Measurements from ENCODE around the gene ATG14. TPM values are rescaled to one million over a fixed set of nuclear protein-coding genes. Genes with fewer than 3 reads are reported as not detected.
"Not testable (repeated sequence)": the region's sequence is repeated elsewhere in the genome, so short reads cannot be mapped to it uniquely, and the experiment has no call there.

Gene ATG14
- total RNA-seq (10 to 100 TPM; 13.2 to 18.1 (median 17.3) TPM), total RNA-seq (19.7 to 89.2 (median 57.4) reads per million in 29 experiments)
- total RNA-seq (2013) = 18.1 TPM

GRCh38 chr14:55411426-55412389, at the start of gene ATG14:
ATG14 (minus strand) TSS chr14:55411830; CDS start chr14:55411822, 8 bp downstream.
- H3K9me3 Mint-ChIP-seq = no peaks in the 10 kb centered on the region
- 0% methylated on average over 37 of the region's 57 CpGs for WGBS (ENCODE audit: insufficient coverage)
- Histone ChIP-seq H3K27ac (ENCODE audit: low read length) (peak within 1 kb of the TSS; percentile 66), H3K9me3 (no peaks in the 10 kb centered on the region), H3K4me1 (ENCODE audit: control insufficient read depth in 1 of 2, extremely low read depth in 1 of 2, insufficient read depth in 2 of 2, low read length in 2 of 2) (peaks cover 7 to 20% of the 10 kb centered on the region in 2 experiments), H3K4me3 (ENCODE audit: control insufficient read depth in 1 of 2, extremely low read depth in 1 of 2, low read length in 1 of 2) (peak within 1 kb of the TSS; percentile 91 to 93), H3K27me3 (replicated peaks in 1 of 2; ENCODE audit: control insufficient read depth in 2 of 2, extremely low read depth in 1 of 2, insufficient read depth in 2 of 2, low read length in 1 of 2) (no peaks in the 10 kb centered on the region), H3K36me3 (ENCODE audit: control insufficient read depth in 2 of 2, extremely low read depth in 1 of 2, insufficient read depth in 1 of 2, low read length in 1 of 2) (no peaks in the 10 kb centered on the region)
- peak; percentile 95 to 99 (median 98) for ATAC-seq (replicated peaks in 1 of 4)
- no peaks in the 10 kb centered on the region for H3K27me3 Mint-ChIP-seq
- peak within 1 kb of the TSS; percentile 89 for H3K27ac Mint-ChIP-seq
- ChIA-PET CTCF (interaction anchor here in 1 of 2 donors (1.2 to 1.5 kb wide), 2 partner anchors 13 to 36 kb away, joined by 3 to 4 read pairs; no protein-coding TSS in a partner anchor), POLR2A (interaction anchor here in 1 of 2 donors (0.8 to 1.1 kb wide), 2 partner anchors 74 to 75 kb away, joined by 3 read pairs; no protein-coding TSS in a partner anchor)
- H3K36me3 Mint-ChIP-seq = peaks cover 10% of the 10 kb centered on the region
- peak within 1 kb of the TSS; percentile 86 to 92 (median 89) for H3K4me3 Mint-ChIP-seq
- DNase-seq = peak; percentile 45 to 77 (median 63)
- peaks cover 46 to 51% (median 46%) of the 10 kb centered on the region in 3 donors for H3K4me1 Mint-ChIP-seq

GRCh38 chr14:55458800-55459515, 47.3 kb upstream of the ATG14 start:
- 37% methylated on average over 2 of the region's 9 CpGs for WGBS (ENCODE audit: insufficient coverage)
- POLR2A ChIA-PET = interaction anchor here in 1 of 2 donors (0.6 kb wide), 1 partner anchor 580 kb away, joined by 3 read pairs; no protein-coding TSS in a partner anchor
- Mint-ChIP-seq H3K27me3 (no peaks in the 10 kb centered on the region), H3K36me3 (no peaks in the 10 kb centered on the region), H3K9me3 (no peaks in the 10 kb centered on the region), H3K4me3 (no peak overlapping the region), H3K4me1 (peaks cover 0 to 3% (median 0%) of the 10 kb centered on the region in 3 donors), H3K27ac (no peak overlapping the region)
- no peak for ATAC-seq (replicated peaks in 1 of 4)
- Histone ChIP-seq H3K27me3 (replicated peaks in 1 of 2; ENCODE audit: control insufficient read depth in 2 of 2, extremely low read depth in 1 of 2, insufficient read depth in 2 of 2, low read length in 1 of 2) (peaks cover 0 to 8% of the 10 kb centered on the region in 2 experiments), H3K36me3 (ENCODE audit: control insufficient read depth in 2 of 2, extremely low read depth in 1 of 2, insufficient read depth in 1 of 2, low read length in 1 of 2) (no peaks in the 10 kb centered on the region), H3K27ac (ENCODE audit: low read length) (no peak overlapping the region), H3K9me3 (no peaks in the 10 kb centered on the region), H3K4me3 (ENCODE audit: control insufficient read depth in 1 of 2, extremely low read depth in 1 of 2, low read length in 1 of 2) (no peak overlapping the region), H3K4me1 (ENCODE audit: control insufficient read depth in 1 of 2, extremely low read depth in 1 of 2, insufficient read depth in 2 of 2, low read length in 2 of 2) (no peaks in the 10 kb centered on the region)
- no peak for DNase-seq
- CTCF ChIA-PET = interaction anchor here in 1 of 2 donors (1.1 kb wide), 1 partner anchor 12 kb away, joined by 3 read pairs; no protein-coding TSS in a partner anchor

GRCh38 chr14:55457496-55457895, 45.9 kb upstream of the ATG14 start:
- Histone ChIP-seq H3K9me3 (no peaks in the 10 kb centered on the region), H3K4me1 (ENCODE audit: control insufficient read depth in 1 of 2, extremely low read depth in 1 of 2, insufficient read depth in 2 of 2, low read length in 2 of 2) (no peaks in the 10 kb centered on the region), H3K4me3 (ENCODE audit: control insufficient read depth in 1 of 2, extremely low read depth in 1 of 2, low read length in 1 of 2) (no peak overlapping the region), H3K27me3 (replicated peaks in 1 of 2; ENCODE audit: control insufficient read depth in 2 of 2, extremely low read depth in 1 of 2, insufficient read depth in 2 of 2, low read length in 1 of 2) (peaks cover 0 to 8% of the 10 kb centered on the region in 2 experiments), H3K36me3 (ENCODE audit: control insufficient read depth in 2 of 2, extremely low read depth in 1 of 2, insufficient read depth in 1 of 2, low read length in 1 of 2) (no peaks in the 10 kb centered on the region), H3K27ac (ENCODE audit: low read length) (no peak overlapping the region)
- Mint-ChIP-seq H3K9me3 (no peaks in the 10 kb centered on the region), H3K27me3 (no peaks in the 10 kb centered on the region), H3K27ac (no peak overlapping the region), H3K4me1 (peaks cover 0 to 3% (median 0%) of the 10 kb centered on the region in 3 donors), H3K4me3 (no peak overlapping the region), H3K36me3 (no peaks in the 10 kb centered on the region)
- ATAC-seq (replicated peaks in 1 of 4) (no peak), DNase-seq (no peak)
- ChIA-PET CTCF (interaction anchor here in 1 of 2 donors (0.6 kb wide), 1 partner anchor 10 kb away, joined by 5 read pairs; no protein-coding TSS in a partner anchor), POLR2A (no interaction called here)
- 96% methylated on average over 4 of the region's 6 CpGs for WGBS (ENCODE audit: insufficient coverage)

GRCh38 chr14:55456411-55456810, 44.8 kb upstream of the ATG14 start:
- H3K36me3 Mint-ChIP-seq; H3K4me3 ChIP-seq (ENCODE audit: control insufficient read depth in 1 of 2, extremely low read depth in 1 of 2, low read length in 1 of 2); DNase-seq; H3K4me1 Mint-ChIP-seq; H3K27me3 ChIP-seq (replicated peaks in 1 of 2; ENCODE audit: control insufficient read depth in 2 of 2, extremely low read depth in 1 of 2, insufficient read depth in 2 of 2, low read length in 1 of 2); H3K27ac Mint-ChIP-seq; POLR2A ChIA-PET; H3K9me3 Mint-ChIP-seq; H3K27ac ChIP-seq (ENCODE audit: low read length); H3K36me3 ChIP-seq (ENCODE audit: control insufficient read depth in 2 of 2, extremely low read depth in 1 of 2, insufficient read depth in 1 of 2, low read length in 1 of 2); H3K9me3 ChIP-seq; H3K4me1 ChIP-seq (ENCODE audit: control insufficient read depth in 1 of 2, extremely low read depth in 1 of 2, insufficient read depth in 2 of 2, low read length in 2 of 2); H3K4me3 Mint-ChIP-seq; ATAC-seq (replicated peaks in 1 of 4); CTCF ChIA-PET; H3K27me3 Mint-ChIP-seq: not testable (repeated sequence)
- WGBS (ENCODE audit: insufficient coverage) = no CpG with 5 or more reads among the region's 34 CpGs

- H3K4me1 Mint-ChIP-seq = peaks cover 0 to 3% (median 0%) of the 10 kb centered on the region in 3 donors
- H3K27me3 ChIP-seq (replicated peaks in 1 of 2; ENCODE audit: control insufficient read depth in 2 of 2, extremely low read depth in 1 of 2, insufficient read depth in 2 of 2, low read length in 1 of 2) = peaks cover 0 to 8% of the 10 kb centered on the region in 2 experiments
- ChIA-PET CTCF (interaction anchor here (0.6 to 1.2 kb wide), 2 partner anchors 8 kb away, joined by 3 to 7 read pairs; no protein-coding TSS in a partner anchor), POLR2A (no interaction called here)
- H3K4me3 Mint-ChIP-seq = no peak overlapping the region
- no peaks in the 10 kb centered on the region for H3K36me3 ChIP-seq (ENCODE audit: control insufficient read depth in 2 of 2, extremely low read depth in 1 of 2, insufficient read depth in 1 of 2, low read length in 1 of 2)
- H3K27ac Mint-ChIP-seq = no peak overlapping the region
- DNase-seq (no peak), ATAC-seq (replicated peaks in 1 of 4) (no peak)
- H3K4me1 ChIP-seq (ENCODE audit: control insufficient read depth in 1 of 2, extremely low read depth in 1 of 2, insufficient read depth in 2 of 2, low read length in 2 of 2) = no peaks in the 10 kb centered on the region
- no peaks in the 10 kb centered on the region for H3K27me3 Mint-ChIP-seq
- H3K4me3 ChIP-seq (ENCODE audit: control insufficient read depth in 1 of 2, extremely low read depth in 1 of 2, low read length in 1 of 2) = no peak overlapping the region
- no peaks in the 10 kb centered on the region for H3K9me3 ChIP-seq
- no peaks in the 10 kb centered on the region for H3K9me3 Mint-ChIP-seq
- H3K36me3 Mint-ChIP-seq = no peaks in the 10 kb centered on the region
- no peak overlapping the region for H3K27ac ChIP-seq (ENCODE audit: low read length)
- 80% methylated on average over 6 of the region's 13 CpGs for WGBS (ENCODE audit: insufficient coverage)
Observed at GRCh38 chr14:55454264-55455002, 42.8 kb upstream of the ATG14 start.

Measured in T-cell (primary cell).